Gastrocnemius medialis (tissue), 4 donors: ENCODE data around the gene SYP.

Experiments used
- CTCF ChIP-seq, 5 experiments: fragments of 450-650 bp in 3 of 5; fragments of 200-600 bp in 2 of 5; sonication (generic) in 2 of 5; IDR thresholded peaks in 4 of 5; conservative IDR thresholded peaks in 1 of 5; 1 replicate in 4 of 5; 2 replicates in 1 of 5; pipeline ENCODE4 v1.5.1; 2016 to 2019; ENCODE audit warnings: antibody characterized with exemption in 5 of 5, mild to moderate bottlenecking in 3 of 5, moderate library complexity in 3 of 5
- POLR2A ChIP-seq, 2 donors: fragments of 450-650 bp; IDR thresholded peaks; one replicate each; pipeline ENCODE4 v1.6.1; 2017; ENCODE audit warnings: antibody characterized with exemption in 2 of 2, mild to moderate bottlenecking in 2 of 2, moderate library complexity in 2 of 2

GRCh38 chrX:49249616-49250015 is 49.6 kb upstream of the SYP start:
- no peak for TF ChIP-seq POLR2A (IDR thresholded peaks at IDR 0.05)
- TF ChIP-seq CTCF (IDR thresholded peaks at IDR 0.05 in 4 of 5, conservative IDR thresholded peaks at IDR 0.05 in 1 of 5): no peak
